Testis (tissue), 2 donors: ENCODE results near the gene ZNG1F.
"Not testable (repeated sequence)": the region's sequence is repeated elsewhere in the genome, so short reads cannot be mapped to it uniquely, and the experiment has no call there.

Source experiments
- CTCF ChIP-seq, 3 experiments: fragments of 450-650 bp in 2 of 3; fragments of 200-600 bp in 1 of 3; sonication (generic) in 1 of 3; IDR thresholded peaks; one replicate each; pipeline ENCODE4 v1.5.1; 2016 to 2019; ENCODE audit warnings: antibody characterized with exemption in 3 of 3, mild to moderate bottlenecking in 2 of 3, moderate library complexity in 1 of 3
- POLR2A ChIP-seq: fragments of 450-650 bp; IDR thresholded peaks from one replicate; pipeline ENCODE4 v1.6.1; 2017; ENCODE audit warnings: antibody characterized with exemption, mild to moderate bottlenecking, moderate library complexity

- TF ChIP-seq CTCF (IDR thresholded peaks at IDR 0.05); POLR2A: not testable (repeated sequence)
Measured at GRCh38 chr9:41090922-41091321, 98.2 kb downstream of the ZNG1F start.
